GM19467 (cell line): ENCODE measurements around the gene CLEC20A.

Experiments
- ATAC-seq: cut with Tn5 transposase; IDR thresholded peaks from one replicate; pipeline ENCODE4 v1.9.1; 2021; ENCODE audit warnings: mild to moderate bottlenecking, moderate library complexity; ENCODE audit not compliant: unreplicated experiment

Gene CLEC20A

DNA sequence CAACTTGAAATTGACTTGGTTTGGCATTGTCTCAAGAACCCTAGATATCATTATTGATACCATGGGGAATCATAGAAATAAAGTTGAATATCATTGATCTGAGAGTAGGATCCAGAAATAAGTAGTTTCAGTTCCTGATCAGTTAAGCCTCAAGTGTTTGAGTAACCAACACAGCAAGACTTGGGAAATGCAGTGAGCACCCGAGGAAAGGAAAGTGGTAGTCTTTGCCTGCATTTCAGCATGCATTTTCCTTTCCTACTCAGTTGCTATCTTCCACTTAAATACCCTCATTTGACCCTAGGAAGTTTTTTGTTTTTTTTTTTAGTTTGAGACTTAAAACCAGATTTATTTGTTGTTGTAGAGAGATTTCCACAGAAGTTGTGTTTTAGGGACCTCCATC is 18.9 kb downstream of the CLEC20A start:
- no peak for ATAC-seq

DNA sequence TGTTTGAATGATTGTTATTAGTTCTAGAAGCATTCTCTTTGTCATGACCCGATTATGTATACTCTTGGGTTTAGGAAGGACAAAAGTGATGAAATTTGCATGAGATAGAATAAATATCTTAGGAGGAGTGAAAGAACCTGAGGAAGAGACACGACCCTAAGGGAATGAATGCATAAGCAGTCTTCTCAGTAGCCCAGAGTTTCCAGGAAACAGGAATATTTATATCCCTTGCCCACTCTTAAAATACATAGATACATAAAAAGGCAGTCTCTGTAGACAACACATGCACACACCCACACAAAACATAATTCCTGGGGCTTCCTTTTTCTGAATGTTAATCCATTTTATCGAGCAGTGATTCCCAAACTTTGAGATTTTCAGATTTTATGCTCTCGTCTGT is 19.4 kb downstream of the CLEC20A start:
- no peak for ATAC-seq

DNA sequence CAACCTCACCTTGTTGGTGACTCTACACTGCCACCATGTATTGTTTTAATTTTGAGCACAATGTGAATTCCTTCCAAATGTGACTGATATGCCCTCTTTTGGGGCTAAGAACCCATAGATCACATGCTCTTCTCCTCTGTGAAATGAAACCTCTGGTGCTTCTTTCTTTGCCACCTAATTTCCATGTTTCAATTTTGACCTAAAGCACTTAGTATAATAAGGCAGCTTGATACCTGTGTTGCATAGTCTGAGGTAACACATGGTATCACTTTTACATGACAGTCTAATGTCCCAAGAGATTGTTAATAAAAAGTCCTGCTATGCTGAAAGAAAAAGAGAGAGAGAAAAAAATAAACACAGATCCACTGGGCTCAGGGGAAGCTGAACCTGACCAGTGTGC is 24.2 kb downstream of the CLEC20A start:
- no peak for ATAC-seq

DNA sequence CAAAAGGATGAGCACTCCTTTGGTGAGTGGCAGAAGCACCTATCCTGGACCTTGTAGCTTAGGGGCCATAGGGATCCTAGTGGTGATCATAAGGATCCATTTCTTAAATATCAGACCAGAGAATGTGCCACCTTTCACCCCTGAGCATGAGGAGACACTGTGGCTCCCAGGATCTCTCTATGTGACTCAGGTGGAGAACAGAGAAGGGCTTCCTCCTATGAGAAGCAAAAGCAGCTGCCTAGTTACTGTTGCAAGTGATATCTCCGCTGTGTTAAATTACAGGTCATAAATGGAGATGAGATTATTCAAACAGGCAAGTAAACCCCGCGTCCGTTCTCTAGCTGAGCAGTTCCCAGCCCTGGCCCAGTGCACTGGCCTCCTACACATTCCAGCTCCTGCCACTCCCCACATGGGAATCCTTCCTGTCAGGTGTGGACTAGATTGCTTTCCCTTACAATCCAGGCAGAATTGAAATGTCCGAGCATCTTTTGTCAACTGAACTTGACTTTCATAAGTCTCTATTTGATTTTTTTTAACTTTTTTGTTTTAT is 26.3 kb downstream of the CLEC20A start:
- no peak for ATAC-seq

DNA sequence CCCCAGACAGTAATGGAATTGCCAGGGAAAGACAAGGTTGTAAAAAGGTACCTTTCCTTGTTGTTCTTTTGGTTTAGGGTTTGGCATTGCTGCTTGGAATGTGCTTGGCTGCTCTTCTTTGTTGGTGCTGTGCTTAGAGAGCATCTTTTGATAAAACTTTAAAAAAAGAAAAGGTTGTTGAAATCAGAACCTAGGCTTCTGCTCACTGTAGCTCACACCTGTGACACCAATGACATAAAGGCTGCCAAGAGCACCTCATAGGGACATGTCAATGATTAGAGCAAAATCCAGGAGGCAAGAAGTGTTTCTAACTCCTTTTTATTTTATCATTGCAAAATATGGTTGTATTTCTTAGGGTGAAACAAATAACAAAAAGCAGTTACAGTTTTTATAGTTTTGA is 28.9 kb downstream of the CLEC20A start:
- ATAC-seq: no peak

DNA sequence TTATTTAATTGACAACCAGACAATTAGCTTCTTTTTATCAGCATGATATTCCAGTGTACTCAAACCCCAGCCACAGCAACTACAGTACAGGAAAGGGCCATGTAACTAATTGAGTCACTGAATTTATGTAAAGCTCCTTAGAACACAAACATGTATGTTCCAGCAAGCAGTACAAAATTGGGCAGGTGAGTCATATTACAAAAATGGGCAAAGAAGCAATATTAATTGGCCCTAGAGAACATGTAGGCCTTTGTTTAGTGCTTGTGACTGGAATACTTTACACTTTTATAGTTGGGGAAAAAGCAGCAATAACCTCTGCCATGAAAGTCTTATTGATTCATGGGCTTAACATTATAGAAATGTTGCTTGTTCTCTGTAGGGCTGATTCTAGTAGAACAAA is 31.8 kb downstream of the CLEC20A start:
- no peak for ATAC-seq

DNA sequence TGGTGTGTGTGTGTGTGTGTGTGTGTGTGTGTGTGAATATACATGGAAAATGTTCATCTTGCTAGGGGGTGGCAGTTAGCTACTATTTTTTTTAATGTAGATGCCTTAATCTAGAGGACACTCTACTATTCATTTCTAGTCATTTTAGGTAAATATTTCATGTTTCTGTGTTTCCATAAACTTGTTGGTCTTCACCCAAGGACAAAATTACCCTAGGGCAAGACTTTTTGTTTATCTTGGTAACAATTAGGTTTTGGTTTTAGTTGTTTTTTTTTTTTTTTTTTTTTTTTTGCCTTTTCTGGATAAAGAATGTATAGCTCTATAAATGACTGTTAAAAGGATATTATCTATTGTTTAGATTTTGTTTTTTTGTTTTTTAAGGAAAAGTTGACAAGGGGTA is 32.2 kb downstream of the CLEC20A start:
- no peak for ATAC-seq

DNA sequence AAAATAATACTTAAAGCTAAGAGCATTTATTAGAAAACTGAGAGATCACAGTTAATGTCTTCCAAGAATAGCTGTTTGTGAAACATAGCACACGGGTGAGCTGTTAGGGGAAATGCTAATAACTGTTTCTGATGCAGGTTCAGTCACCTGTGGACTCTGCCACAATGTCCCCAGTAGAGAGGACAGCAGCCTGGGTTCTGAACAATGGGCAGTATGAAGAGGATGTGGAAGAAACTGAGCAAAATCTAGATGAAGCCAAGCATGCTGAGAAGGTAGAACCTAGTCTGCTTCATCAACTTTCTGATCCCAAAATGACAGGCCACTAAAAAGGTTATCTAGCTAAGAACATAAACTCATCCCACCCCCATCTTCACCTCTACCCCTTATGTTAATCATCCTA is 32.6 kb downstream of the CLEC20A start:
- no peak for ATAC-seq

DNA sequence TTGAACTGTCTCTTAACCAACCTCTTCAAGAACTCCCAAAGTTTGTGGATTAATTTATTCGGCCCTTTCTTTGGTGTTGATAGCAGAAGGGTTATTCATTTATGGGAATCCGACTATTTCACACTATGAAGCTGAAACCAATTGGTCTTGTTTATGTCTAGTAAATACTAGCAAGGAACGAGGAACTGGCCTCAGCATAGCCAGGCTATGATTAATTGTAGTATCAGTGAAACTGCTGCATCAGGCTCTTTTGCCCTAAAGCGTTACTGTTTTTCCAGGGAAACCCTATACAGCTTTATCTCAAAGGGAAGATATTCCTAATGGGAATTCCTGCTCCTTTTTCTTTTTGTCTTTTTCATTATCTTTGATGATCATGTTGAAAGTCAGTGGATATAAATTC is 35.1 kb downstream of the CLEC20A start:
- no peak for ATAC-seq

DNA sequence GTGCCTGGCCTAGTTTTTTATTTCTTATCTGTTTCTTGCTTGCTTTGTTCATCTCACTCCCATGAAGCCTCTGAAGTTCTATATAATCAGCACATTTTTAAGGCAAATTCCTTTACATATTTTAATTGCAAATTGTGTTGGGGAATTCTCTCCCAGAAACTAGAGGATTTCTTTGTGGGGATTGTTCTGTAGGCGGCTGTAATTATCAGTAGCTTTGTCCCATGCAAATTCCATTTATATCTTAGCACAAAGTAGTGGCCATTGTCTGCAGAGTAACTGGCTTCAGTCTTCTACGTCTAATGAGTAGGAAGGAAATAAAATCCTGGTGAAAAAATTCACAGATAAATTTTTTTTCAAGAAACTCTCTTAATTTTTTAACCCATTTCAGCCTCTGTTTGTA is 35.7 kb downstream of the CLEC20A start:
- no peak for ATAC-seq

DNA sequence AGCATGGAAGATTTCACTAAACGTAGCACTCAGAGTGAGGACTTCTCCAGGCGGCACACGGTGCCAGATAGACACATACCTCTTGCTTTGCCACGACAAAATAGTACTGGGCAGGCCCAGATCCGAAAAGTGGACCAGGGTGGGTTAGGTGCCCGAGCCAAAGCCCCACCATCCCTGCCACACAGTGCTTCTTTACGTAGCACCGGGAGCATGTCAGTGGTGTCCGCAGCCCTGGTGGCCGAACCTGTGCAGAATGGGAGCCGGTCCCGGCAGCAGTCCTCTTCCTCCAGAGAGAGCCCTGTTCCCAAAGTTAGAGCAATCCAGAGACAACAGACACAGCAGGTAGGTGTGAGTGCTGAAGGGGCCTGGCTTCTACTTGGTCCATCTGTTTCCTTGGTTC is 38.6 kb downstream of the CLEC20A start:
- no peak for ATAC-seq

DNA sequence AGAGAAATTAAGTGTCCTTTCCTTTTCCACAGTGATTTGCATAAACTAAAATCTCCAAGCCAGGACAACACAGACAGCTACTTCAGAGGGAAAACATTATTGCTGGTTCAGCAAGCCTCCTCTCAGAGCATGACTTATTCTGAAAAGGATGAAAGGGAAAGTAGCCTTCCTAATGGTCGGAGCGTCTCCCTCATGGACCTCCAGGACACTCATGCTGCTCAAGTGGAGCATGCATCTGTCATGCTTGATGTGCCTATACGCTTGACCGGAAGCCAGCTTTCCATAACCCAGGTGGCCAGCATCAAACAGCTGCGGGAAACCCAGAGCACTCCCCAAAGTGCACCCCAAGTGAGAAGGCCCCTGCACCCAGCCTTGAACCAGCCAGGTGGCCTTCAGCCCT is 39.1 kb downstream of the CLEC20A start:
- ATAC-seq: no peak

DNA sequence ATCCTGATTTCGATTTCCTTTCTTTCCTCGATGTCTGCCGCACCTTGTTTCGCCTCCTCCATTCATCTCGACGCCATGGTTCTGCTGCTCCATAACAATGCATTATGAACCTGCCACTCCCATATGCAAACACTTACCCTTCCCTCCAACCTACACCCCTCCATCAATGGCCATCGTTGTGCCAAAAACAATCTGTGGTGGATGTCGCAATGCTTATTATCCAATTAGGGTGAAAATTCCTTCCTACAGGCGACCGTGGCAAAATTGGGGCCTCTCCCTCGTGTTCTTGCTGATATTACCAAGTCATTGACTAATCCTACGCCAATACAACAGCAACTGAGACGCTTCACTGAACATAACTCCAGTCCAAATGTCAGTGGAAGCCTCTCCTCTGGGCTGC is 40.3 kb downstream of the CLEC20A start:
- ATAC-seq: no peak

DNA sequence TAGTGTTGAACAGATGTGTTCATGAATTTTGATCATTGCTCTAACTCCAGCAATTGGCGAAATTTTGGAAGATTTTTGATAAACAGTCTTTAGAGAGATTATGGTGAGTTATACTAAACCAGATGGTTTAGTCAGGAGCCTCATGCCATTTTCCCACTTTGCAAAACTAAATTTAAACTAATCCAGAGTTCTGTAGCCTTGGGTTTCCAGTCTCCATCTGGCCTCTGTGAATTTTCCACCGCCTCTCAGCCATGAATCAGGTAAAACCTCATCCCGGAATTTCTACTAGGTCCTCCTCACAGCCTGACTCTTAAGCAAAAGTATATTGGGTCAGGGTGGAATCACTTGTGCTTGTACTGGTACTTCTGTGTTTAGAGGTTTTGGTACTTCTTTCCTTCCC is 44.8 kb downstream of the CLEC20A start:
- no peak for ATAC-seq

DNA sequence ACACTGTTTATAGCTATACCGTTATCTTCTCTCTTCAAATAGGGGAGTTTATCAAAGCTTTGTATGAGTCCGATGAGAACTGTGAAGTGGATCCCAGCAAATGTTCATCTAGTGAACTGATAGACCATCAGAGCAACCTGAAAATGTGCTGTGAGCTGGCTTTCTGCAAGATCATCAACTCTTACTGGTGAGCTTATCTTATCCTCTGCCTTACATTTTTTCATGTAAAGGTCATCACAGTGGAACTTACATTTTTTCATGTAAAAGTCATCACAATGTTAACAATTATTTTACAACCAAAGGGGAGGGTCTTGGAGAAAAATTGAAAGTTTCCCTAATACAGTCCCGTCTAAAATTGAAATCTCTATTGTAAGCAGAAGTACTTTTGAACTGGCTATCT is 45.2 kb downstream of the CLEC20A start:
- no peak for ATAC-seq

DNA sequence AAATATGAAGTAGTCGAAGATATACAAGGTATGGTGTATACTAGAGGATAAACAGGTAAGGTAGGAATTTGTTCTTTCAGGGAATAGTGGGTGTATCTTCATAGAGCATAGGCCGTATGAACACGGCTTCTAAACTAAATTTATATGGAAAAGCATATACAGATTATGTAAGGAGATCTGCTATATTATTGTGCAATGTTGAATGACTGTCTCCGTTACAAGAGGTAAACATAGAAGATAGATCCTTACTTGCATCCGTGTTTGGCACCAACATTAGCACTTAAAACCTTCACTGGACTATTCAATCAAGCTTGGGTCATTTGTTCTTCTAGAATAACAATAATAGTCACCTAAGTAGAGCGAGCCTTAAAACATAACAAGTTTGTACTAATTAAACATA is 45.9 kb downstream of the CLEC20A start:
- ATAC-seq: no peak

DNA sequence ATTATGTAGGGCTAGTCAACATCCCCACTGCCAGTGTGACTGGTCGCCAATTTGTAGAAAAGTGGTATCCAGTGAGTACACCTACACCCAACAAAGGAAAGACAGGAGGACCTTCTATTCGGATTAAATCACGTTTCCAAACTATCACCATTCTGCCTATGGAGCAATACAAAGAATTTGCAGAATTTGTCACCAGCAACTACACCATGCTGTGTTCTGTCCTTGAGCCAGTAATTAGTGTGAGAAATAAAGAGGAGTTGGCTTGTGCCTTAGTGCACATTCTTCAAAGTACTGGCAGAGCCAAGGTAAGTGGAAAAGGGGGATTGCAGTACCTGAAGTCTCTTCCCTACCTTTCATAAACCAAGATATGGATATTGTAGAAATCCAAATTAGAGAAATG is 53.8 kb downstream of the CLEC20A start:
- ATAC-seq: no peak

DNA sequence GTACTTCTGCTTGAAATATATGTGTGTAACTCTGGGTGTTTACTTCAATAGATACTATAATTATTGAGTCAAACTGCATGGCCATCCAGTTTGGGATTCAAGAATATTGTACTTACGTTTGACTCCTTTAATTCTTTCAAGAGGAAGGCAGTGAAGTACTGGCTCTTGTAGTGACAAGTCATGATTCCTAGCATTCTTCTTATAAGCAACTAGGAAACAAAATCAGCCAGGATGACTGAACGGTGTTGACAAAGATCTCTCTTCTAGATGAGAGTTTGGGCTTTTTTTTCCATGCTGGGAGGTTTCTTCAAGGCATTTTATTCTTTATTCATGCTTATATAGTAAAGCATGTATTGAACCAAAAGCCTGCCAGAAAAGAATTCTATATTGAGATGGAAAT is 58.3 kb downstream of the CLEC20A start:
- no peak for ATAC-seq

DNA sequence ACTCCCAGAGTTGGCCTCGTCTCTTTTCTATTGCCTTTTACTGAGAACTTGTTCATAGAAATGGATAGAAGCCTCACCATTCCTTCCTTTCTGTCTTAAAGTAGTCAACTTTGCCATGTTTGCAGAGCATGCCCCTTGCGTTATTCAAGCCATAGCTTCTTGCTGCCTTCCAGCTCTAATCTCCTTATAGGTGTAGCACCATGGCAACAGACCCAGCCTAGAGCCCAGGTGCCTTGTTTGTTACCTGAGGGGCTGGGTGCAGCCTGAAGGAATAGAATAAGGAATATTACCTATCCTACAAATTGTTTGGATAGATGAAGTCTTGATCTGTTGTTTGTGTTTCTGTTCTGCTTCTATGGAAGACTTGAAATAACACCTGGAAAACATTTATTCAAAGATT is 59.9 kb downstream of the CLEC20A start:
- ATAC-seq: no peak

DNA sequence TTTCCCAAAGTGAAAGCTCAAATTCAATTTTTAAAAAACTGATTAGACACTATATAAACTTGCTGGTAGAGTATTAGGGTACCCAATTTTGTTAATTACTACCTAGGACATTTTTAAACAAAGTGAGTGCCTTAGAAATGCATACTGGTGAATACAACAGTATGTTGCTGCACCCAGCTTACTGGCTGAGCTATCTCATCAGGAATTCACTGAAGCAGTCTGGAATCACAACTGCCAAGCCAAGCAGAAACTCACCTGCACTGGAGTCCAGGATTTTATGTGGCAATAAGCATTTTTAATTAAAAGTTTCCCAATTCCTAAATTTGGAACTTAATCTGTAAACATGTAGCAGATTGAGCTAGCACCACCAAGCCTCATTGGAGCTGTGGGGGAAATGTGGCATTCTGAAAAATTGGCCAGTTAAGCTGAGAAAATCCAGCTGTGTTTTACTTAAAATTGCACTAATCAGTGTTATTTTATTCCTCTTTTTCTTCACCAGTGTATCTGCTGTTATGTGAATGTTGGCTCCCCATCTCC is 61.8 kb downstream of the CLEC20A start:
- no peak for ATAC-seq

DNA sequence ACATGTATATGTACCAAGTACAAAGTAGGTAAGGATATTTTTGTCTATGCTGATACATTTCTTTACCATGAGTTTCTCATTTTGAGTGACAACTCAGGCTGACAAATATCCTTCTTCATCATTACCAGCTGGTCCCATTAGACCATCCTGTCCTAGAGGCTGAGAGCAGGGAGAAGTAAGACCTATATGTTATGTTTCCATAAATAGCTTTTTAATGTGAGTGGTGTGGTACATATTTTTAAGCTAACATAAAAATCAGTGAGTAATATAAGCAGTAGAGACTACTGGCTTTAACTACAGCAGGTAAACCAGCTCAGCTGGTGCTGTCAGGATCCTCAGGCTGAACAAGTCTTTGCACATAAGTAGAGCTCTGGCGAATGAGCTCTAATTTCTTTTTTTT is 62.4 kb downstream of the CLEC20A start:
- ATAC-seq: no peak
